Erythroblast (primary cell): ENCODE measurements around the gene TNPO3.

Source experiments
- GATA1 ChIP-seq: IDR thresholded peaks from 2 replicates; pipeline ENCODE4 v1.6.1; 2011; ENCODE audit warnings: low read depth, mild to moderate bottlenecking, control low read depth, low read length, moderate library complexity
- POLR2A ChIP-seq: IDR thresholded peaks from 2 replicates; pipeline ENCODE4 v1.6.1; 2011; ENCODE audit warnings: mild to moderate bottlenecking, low read length

DNA sequence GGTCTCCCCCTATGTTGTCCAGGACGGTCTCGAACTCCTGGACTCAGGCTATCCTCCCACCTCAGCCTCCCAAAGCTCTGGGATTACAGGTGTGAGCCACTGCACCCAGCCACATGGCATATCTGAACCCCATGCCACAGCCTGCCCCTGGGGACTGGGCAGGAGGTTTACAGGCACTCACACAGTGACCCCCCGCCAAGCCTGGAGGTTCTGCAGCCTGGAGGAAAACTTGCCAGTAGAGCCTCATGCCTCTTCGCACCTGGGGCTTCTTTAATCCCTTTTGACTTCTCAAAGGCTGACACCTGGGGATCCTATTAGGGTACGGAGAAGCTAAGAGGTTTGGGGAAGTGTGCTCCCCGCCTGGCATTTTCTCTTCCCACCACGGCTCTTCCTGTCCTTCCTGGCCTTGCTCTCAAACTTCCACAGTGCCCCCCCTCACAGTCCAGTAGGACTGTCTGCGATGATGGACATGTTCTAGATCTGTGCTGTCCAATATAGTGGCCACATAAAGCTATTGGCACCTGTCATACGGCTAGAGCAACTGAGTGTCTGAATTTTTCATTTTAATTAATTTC lies 133.0 kb downstream of the TNPO3 start:
- TF ChIP-seq POLR2A (no peak), GATA1 (no peak)
